Bone marrow (tissue), 2 donors: Measurements from ENCODE around the gene PRRT2.
"Not testable (repeated sequence)": the region's sequence is repeated elsewhere in the genome, so short reads cannot be mapped to it uniquely, and the experiment has no call there.

Source experiments
- DNase-seq, 2 donors: peaks; one replicate each; lab custom pipeline; 2025; lab: John Stamatoyannopoulos, UW

The PRRT2 gene

DNA sequence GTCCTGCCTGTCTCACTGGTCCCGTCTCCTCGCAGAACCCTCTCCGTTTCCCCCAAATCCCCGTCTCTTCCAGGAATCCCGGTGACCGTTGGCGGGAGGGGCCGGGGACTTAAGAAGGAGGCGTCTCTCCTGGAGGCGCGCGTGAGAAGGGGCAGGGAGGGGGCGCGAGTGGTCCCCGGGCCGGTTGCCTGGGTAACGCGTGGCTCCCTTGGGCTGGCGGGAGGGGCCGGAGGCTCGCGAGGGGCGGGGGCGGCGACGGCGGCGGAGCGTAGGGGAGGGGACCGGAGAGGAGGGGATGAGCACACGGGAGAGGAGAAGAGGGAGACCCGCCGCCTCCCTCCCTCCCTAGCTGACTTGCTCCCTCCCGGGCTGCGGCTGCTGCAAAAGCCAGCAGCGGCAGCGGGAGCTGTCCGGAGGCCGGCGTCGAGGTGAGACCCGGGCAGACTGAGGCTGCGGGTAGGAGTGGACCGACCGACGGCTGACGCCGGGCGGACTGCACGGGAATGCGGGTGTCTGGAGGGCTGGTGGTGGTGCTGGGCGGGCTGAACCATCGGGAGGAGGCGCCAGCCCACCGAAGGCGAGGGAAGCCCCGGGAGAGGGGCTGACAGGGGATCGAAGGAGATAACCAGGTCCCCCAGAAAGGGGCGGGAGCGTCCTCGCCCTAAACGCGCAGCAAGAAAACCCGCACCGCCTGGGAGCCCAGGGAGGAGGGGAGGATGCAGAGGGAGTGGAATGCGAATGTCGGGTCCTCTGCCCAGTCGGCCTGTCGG, at the start of gene PRRT2:
Gene PRRT2, plus strand, starts transcription at position 298 of the 770 bp plus-strand sequence. CDS start 862 bp downstream, outside the sequence.
- DNase-seq: no peak

DNA sequence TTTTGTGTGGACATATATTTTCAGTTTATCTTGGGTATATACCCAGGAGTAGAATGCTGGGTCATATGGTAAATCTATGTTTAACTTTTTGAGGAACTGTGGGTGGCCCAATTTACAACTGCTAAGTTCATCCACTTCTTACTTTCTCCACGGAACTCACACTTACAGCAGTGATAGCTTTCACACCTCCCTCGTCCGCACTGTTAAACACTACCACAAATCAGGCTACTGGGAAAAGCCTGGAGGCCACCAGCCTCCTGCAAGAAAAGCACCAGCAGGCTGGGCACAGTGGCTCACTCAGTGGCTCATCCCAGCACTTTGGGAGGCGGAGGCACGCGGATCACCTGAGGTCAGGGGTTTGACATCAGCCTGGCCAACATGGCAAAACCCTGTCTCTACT, 48.7 kb upstream of the PRRT2 start:
- DNase-seq: no peak

DNA sequence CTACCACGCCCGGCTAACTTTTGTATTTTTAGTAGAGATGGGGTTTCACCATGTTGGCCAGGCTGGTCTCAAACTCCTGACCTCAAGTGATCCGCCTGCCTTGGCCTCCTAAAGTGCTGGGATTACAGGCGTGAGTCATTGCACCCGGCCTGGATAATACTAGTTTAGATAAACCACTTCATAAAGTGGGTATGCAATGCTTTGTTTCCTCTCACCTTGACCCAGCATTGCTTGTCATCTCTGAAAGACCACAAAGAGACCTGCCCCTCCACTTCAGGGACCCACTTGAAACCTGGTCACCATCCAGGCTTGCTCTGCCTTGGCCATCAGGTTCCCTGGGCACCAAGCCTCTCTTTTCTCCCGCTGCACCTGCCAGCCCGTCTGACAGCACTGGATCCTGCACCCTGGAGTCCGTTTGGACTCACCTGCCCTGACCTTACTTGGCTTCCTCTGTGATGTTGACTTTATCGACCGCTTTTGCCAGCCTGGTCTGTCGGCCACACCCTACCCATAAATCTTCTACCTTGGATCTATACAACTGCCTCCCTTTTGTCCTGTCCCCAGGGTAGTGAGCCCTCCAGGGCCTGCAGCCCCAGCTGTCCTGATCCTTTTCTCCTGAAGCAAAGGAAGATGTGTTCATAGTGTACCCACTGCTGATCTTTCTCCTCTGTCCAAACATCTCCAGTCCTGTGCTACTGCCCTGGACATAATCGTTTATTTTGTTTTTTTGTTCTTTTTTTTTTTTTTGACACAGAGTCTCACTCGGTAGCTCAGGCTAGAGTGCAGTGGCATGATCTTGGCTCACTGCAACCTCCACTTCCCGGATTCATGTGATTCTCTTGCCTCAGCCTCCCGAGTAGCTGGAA, 46.6 kb upstream of the PRRT2 start:
- DNase-seq: no peak

DNA sequence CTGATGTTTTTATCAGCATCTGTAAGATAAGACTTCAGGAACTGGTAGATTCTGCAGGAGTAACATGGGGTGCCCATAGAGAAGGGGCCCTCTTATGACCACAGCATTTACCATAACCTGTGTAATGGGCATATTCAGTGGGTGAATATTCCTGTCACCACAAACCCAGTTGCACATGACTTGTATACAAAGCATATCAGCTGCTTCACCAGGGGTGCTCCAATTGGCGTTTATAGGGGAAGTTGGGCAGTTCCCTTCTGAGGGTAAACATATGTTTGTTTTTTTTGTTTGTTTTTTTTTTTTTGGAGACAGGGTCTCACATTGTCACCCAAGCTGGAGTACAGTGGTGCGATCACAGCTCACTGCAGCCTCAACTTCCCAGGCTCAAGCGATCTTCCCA, 45.4 kb upstream of the PRRT2 start:
- DNase-seq: no peak

GRCh38 chr16:29767062-29767461, 44.9 kb upstream of the PRRT2 start:
- DNase-seq: no peak

DNA sequence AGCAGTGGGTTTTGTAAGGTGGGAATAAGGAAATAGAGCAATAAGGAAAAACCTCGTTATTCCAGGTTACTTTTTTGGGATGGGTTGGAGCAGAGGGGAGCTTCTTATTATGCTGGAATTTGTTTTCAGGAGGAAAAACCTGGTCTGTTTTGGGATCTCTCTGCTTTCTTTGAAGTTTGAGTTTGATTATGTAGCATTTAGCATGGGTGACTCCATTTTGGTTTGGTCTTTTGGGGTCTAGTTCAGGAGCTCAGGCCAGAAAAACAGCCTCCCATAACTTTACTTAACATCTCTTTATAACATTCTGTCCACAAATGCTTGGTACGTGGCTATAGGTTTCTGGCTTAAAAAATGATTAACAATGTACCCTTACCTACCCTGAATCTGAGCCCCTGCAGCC, 42.5 kb upstream of the PRRT2 start:
- DNase-seq: no peak

DNA sequence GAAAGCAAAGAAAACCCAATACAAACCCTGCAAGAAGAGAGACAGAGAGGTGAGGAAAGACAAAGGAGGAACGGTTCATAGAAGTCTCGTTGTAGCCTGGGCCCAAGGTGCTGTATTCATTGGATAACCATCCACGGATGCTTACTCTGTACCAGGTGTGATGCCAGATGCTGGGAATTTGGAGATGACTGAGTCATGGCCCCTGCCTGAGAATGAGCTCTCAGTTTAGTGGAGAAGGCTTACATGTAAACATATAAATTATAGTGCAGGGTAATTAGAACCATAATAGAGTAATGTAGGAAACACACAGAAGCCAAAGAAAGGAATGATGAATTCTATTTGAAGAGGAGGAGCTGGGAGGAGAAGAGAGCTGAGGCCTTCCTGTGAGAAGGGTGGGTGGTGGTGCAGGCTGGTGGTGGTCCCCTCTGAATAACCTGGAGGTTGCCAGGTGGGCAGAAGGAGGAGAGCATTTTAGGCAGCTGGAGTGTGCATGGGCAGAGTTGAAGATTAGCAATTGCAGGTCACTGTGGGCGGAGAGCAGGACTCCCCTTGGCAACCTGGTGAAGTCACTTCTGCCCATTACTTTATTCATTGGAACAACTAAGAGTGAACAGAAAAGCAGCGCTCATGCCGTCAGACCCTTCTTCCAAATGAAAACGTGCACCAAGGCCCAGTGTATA, 41.6 kb upstream of the PRRT2 start:
- no peak for DNase-seq

GRCh38 chr16:29772330-29772729, 39.7 kb upstream of the PRRT2 start:
- not testable (repeated sequence) for DNase-seq

DNA sequence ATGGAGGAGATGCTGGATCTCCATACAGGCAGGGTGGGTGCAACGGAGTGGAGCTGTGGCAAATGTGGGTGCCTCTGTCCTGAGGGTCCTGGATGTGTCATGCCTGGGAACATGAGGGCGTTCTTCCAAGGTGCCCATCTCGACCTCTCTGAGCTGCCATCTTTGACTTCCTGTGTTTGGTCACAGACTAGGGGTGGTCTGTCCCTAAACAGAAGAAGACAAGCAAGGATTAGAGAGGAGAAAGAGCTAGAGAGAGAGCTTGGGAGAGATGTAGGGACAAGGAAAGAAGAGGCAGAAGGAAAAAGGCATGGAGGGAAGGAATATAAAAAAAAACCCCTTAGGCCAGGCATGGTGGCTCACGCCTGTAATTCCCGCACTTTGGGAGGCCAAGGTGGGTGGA, 37.3 kb upstream of the PRRT2 start:
- no peak for DNase-seq

DNA sequence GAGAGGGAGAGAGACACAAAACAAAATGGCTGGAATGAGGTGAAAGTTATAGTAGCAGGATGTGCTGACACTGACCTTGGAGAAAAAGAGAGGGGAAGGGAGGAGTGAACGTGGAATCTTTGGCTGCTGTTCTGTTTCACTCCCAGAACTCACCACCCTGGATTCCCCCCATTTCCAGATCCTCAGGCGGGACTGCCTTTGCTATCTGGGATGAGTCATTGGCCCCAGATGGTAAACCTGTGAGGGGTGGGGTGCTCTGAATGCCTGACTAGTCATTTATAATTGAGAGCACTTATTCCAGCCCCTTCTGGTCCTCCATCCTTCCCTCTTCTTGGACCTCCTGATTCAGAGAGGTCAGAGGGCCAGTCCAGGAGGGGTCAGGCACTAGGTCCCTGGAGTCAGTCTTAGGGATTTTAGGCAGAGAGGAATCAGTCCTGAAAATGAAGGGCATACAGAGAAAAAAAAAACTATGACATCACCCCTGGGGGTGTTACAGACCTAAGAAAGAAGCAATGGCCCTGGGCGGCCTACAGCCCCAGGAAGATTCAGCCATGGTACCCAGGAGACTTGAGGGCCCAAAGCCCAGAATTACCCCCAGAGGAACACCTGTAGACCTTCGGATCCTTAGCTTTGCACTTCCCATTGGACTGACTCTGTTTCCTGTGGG, 36.1 kb upstream of the PRRT2 start:
- no peak for DNase-seq

DNA sequence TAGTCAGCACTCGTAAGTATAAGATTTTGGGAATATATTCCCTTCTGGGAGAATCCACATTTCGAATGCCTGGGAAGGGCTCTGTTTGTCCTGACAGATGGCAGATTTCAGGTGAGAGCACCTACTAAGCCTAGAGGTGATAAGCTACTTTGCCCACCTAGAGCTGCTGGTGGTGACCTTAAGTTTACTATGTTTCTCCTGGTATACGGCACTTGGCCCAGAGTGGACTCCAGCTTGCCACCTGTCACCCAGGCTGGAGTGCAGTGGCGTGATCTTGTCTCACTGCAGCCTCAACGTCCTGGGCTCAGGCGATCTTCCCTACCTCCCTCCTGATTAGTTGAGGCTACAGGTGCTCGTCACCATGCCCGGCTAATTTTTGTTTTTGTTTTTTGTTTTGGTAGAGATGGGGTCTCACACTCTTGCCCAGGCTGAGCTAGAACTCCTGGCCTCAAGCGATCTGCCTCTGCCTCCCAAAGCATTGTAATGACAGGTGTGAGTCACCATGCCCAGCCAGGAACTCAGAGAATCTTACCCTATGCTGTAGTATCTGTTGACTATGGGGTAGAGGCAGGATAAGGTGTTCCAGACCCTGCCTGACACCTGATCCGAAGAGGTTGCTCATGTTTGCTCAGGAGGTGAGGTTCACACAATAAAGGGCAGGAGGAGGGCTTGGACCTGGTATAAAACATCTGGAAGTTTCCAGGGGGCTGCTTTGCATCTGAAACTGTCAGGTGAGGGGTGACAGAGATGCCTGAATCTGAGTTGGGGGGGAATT, 34.2 kb upstream of the PRRT2 start, which contains the start of gene ZG16:
Gene ZG16, plus strand, starts transcription at position 681 of the 775 bp plus-strand sequence. CDS start 1,011 bp downstream, outside the sequence.
- no peak for DNase-seq

- no peak for DNase-seq
Observed at GRCh38 chr16:29779474-29779873, 32.5 kb upstream of the PRRT2 start.

GRCh38 chr16:29783094-29783953, 28.7 kb upstream of the PRRT2 start:
- DNase-seq: not testable (repeated sequence)

GRCh38 chr16:29784157-29784556, 27.8 kb upstream of the PRRT2 start:
- no peak for DNase-seq

- peak in 1 of 2 donors; percentile 10 for DNase-seq
Observed at GRCh38 chr16:29784901-29785500, 27.0 kb upstream of the PRRT2 start.

- not testable (repeated sequence) for DNase-seq
Observed at GRCh38 chr16:29787155-29787554, 24.8 kb upstream of the PRRT2 start.

GRCh38 chr16:29789775-29790182, 22.2 kb upstream of the PRRT2 start:
- DNase-seq: no peak

DNA sequence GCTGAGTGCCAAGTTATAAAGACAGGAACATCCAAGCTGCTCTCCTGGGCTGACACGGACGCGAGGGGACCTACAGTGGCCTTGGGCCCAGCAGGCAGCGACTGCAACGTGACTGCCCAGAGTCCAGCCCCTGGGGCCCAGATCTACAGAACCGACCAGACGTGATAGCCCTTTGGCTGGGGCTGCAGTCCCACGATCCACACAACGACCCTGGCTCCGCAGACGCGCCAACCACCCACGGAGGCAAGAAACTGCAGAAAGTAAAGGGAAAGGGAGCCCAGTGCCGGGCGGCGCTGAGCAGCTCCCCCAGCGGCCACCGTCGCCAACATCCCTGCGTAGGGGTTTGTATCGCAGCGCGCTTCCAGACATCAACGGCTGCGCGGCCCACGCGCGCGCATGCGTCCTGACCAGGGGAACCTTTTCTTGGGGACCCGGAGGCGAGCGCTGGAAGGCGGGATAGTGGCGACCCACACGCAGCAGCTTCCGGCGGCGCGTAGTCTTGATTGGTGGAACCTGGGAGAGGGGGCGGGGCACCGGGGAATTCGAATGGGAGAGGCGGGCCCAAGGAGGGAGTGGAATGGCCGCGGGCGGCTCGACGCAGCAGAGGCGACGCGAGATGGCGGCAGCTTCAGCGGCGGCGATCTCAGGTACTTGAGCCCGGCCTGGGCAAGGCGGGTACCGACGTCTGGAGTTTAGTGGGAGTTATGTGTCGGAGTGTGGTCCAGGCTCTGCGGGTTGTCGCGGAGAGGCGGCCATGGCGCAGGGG, 21.6 kb upstream of the PRRT2 start, which contains the start of gene KIF22:
Gene KIF22, plus strand, starts transcription at position 569 of the 766 bp plus-strand sequence. Its CDS starts 9 bp downstream, at position 578.
- peak; percentile 97 to 98 for DNase-seq
